GM19240 (cell line): ENCODE measurements around the gene CDCP1.
"Not testable (repeated sequence)": the region's sequence is repeated elsewhere in the genome, so short reads cannot be mapped to it uniquely, and the experiment has no call there.

Experiments
- DNase-seq: peaks from one replicate; pipeline ENCODE4 v3.0.0; 2011; ENCODE audit warnings: low spot score; ENCODE audit not compliant: insufficient read length

The CDCP1 gene

DNA sequence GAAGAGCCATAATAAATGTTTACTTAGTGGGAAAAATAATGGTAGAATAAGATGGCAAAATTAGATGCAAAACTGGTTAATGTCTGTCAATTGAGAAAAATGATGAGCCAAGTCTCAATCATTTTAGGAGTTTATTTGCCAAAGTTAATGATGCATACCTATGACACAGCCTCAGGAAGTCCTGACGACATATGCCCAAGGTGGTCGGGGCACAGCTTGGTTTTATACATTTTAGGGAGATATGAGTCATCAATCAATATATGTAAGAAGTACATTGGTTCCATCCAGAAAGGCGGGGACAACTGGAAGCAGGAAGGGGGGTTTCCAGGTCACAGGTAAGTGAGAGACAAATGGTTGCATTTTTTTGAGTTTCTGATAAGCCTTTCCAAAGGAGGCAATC lies 88.6 kb downstream of the CDCP1 start:
- DNase-seq, result no peak

DNA sequence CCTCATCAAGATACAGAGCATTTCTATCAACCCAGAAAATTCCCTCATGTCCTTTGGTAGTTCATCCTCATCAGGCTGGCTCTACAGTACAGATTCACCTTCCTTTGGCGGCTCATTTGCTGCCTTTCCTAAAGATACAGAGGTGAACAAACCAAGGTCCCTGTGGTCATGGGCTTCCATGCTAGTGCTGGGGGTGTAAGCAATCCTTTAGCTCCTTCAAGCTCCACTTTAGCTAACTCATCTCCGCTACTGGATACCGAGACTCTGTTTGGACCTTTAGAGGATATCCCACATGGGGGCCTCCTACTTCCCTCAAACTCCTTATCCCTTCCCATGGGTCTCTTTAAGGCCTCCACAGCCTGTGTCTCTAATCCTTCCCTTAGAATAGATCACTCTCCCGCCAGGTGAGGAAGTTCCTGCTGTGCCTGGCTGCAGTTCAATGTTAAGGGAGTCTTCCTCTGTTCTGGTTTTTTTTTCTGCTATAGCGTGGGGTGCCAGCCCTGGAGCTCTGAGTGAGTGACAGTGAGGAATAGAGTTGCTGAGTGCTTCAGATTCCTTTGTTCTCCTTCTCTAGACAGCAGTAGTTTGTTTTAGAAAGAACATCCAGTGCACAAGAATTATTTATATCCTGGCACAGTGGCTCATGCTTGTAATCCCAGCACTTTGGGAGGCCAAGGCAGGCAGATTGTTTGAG lies 89.4 kb downstream of the CDCP1 start:
- DNase-seq, result no peak

GRCh38 chr3:45055411-45056143 lies 90.6 kb downstream of the CDCP1 start:
- DNase-seq, result no peak

GRCh38 chr3:45055032-45055410 lies 91.2 kb downstream of the CDCP1 start:
- DNase-seq, result no peak

DNA sequence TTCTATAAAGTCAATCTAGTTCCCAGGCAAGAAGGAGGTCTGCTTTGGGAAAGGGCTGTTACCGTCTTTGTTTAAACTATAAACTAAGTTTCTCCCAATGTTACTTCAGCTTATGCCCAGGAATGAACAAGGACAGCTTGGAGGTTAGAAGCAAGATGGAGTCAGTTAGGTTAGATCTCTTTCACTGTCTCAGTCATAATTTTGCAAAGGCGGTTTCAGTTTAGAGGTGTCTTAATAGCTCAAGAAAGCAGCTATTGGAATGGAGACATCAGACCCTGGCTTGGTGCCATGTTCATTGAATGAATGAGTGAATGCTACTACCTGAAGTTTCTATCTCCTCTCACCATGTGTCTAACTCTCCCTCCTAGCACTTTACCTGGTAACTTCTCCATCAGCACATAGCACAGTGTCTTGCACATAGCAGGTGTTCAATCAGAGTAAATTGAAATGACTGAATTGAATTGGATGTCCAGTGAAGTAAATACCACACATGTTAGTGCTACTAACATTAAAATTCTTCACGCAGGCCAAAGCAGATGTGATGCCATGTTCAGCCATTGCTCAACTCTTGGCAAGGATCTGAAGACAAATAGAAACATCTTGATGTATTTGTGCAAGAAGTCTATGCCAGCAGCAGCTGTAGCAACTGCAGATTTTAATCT lies 91.9 kb downstream of the CDCP1 start:
- DNase-seq, result no peak

GRCh38 chr3:45053805-45054195 lies 92.4 kb downstream of the CDCP1 start:
- DNase-seq, result not testable (repeated sequence)

GRCh38 chr3:45051685-45052084 lies 94.5 kb downstream of the CDCP1 start:
- DNase-seq, result no peak

GRCh38 chr3:45049807-45050206 lies 96.4 kb downstream of the CDCP1 start:
- DNase-seq, result no peak

GRCh38 chr3:45048244-45048643 lies 97.9 kb downstream of the CDCP1 start:
- no peak for DNase-seq

- DNase-seq, result no peak
Measured at GRCh38 chr3:45043728-45044299, 102.4 kb downstream of the CDCP1 start.

DNA sequence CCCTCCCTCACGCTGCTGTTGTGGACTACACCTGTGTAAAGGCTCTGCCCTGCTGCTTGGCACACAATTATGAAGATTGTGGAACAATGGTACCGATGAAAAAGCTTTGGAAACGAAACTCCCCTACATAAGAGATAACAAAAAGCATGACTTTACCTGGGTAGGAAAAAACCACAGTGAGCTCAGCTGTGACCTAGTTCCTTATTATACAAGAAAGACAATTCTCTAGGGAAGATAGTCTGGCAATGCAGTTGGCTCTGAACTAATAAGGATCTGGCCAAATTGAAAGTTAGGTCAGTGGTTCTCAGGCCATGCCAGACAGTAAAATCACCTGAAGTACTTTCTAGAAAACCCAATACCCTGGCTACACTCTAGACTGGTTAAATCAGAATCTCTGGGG lies 104.0 kb downstream of the CDCP1 start:
- no peak for DNase-seq

GRCh38 chr3:45041666-45042065 lies 104.5 kb downstream of the CDCP1 start:
- DNase-seq, result no peak

GRCh38 chr3:45037720-45038455 lies 108.3 kb downstream of the CDCP1 start:
- DNase-seq, result peak; percentile 90

DNA sequence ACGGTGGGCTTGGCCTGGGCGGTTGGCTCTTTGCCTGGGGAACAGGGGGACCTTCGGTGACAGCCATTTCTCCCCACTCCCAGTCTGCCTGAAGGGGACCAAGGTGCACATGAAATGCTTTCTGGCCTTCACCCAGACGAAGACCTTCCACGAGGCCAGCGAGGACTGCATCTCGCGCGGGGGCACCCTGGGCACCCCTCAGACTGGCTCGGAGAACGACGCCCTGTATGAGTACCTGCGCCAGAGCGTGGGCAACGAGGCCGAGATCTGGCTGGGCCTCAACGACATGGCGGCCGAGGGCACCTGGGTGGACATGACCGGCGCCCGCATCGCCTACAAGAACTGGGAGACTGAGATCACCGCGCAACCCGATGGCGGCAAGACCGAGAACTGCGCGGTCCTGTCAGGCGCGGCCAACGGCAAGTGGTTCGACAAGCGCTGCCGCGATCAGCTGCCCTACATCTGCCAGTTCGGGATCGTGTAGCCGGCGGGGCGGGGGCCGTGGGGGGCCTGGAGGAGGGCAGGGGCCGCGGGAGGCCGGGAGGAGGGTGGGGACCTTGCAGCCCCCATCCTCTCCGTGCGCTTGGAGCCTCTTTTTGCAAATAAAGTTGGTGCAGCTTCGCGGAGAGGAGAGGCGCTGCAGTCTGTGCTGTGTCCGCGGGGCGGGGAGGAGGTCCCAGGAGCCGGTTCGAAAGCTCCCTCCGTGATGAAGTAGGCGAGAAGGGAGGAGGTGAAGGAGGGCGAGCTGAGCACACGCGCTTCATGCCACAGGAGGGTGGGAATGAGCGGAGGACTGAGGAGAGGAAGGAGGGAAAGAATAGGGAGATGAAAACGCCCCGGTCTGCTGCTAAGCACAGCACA lies 110.5 kb downstream of the CDCP1 start:
- no peak for DNase-seq

- DNase-seq, result no peak
Measured at GRCh38 chr3:45034612-45035252, 111.4 kb downstream of the CDCP1 start.

- no peak for DNase-seq
Measured at GRCh38 chr3:45033791-45034190, 112.4 kb downstream of the CDCP1 start.
